Right lobe of liver (tissue), 6 donors: ENCODE measurements around the gene TRABD. TPM values are rescaled to one million over a fixed set of nuclear protein-coding genes. Genes with fewer than 3 reads are reported as not detected.
A peak's percentile ranks its signal among the peaks of the same experiment; 100 is the strongest.

Experiments
- ATAC-seq, 4 donors: fragments of 200-7000 bp; cut with Tn5 transposase; one replicate each; pipeline ENCODE4 v1.9.1; 2020; ENCODE audit warnings: mild to moderate bottlenecking in 4 of 4, moderate library complexity in 4 of 4
- DNase-seq, 3 donors: peaks; one replicate each; pipeline ENCODE4 v3.0.0-alpha.2; 2020
- H3K27ac ChIP-seq, 3 donors: fragments of 200-600 bp; one replicate each; pipeline ENCODE4 v1.8.0; 2022
- H3K27me3 ChIP-seq, 2 donors: fragments of 200-600 bp; one replicate each; pipeline ENCODE4 v1.8.0; 2022
- H3K36me3 ChIP-seq, 4 donors: fragments of 200-600 bp; sonication (generic) in 1 of 4; one replicate each; pipeline versions ENCODE4 v1.5.1 to v1.8.0; 2017 to 2022; ENCODE audit warnings: control low read depth in 1 of 4
- H3K4me1 ChIP-seq, 4 donors: fragments of 200-600 bp; sonication (generic) in 1 of 4; one replicate each; pipeline versions ENCODE4 v1.5.1 to v1.8.0; 2017 to 2022; ENCODE audit warnings: control low read depth in 1 of 4
- H3K4me3 ChIP-seq, 3 donors: fragments of 200-600 bp; one replicate each; pipeline ENCODE4 v1.8.0; 2022
- H3K9me3 ChIP-seq, 4 donors: fragments of 200-600 bp; sonication (generic) in 1 of 4; one replicate each; pipeline versions ENCODE4 v1.5.1 to v1.8.0; 2017 to 2022; ENCODE audit warnings: control low read depth in 1 of 4
- CTCF ChIP-seq, 4 donors: fragments of 200-600 bp in 3 of 4; fragments of 450-650 bp in 1 of 4; IDR thresholded peaks; one replicate each; pipeline versions ENCODE4 v1.5.1 to v1.8.0; 2016 to 2022; ENCODE audit warnings: antibody characterized with exemption in 4 of 4, mild to moderate bottlenecking in 2 of 4
- POLR2A ChIP-seq: fragments of 450-650 bp; IDR thresholded peaks from one replicate; pipeline ENCODE4 v1.6.1; 2017; ENCODE audit warnings: antibody characterized with exemption, mild to moderate bottlenecking
- WGBS: methylation state at CpG from one replicate; pipeline ENCODE4 v1.1.6; 2018; ENCODE audit warnings: low coverage, low lambda C conversion rate; ENCODE audit not compliant: insufficient coverage; ENCODE audit errors: missing lambda C conversion rate; 5-methylcytosine and 5-hydroxymethylcytosine counted together
- intact Hi-C, 2 donors: fragments of 100-400 bp; cut with DNase I; formaldehyde crosslinking; loops; one replicate each; pipeline versions ENCODE4 v1.11.2 to v1.14.1; 2022
- total RNA-seq, 6 experiments: library from RNA; depleted of rRNA in 2 of 6; stranded (reverse); fragments of >200 nt in 2 of 6; fragmentation: NEBNext Ultra II Directional in 3 of 6; extraction: Animal tissue kit (Norgen Biotek cat#: 25700) in 3 of 6; gene quantifications; one replicate each; pipeline versions ENCODE4 v1.1.0 to v1.2.4, GENCODE V29; 2016 to 2023
- donor health status: DM: no; HTN: yes; CAD: no.
- donor health status: DM: no; HTN: no; CAD: no.
- donor health status: DM: no; HTN: no; CAD: no.
- donor health status: DM: no; HTN: yes; CAD: no.
- donor health status: DM: no; HTN: yes; CAD: no.

The TRABD gene
- total RNA-seq, 6 experiments from 2014 or later: 18.9 to 30.2 (median 22.8) TPM

GRCh38 chr22:50210378-50211139, 24.8 kb downstream of the TRABD start:
- no peak overlapping the region for H3K4me3 ChIP-seq
- no peaks in the 10 kb centered on the region for H3K27me3 ChIP-seq
- ATAC-seq (no peak), DNase-seq (peak in 1 of 3 donors; percentile 58)
- H3K36me3 ChIP-seq: peaks cover 6 to 75% (median 35%) of the 10 kb centered on the region in 4 donors
- H3K4me1 ChIP-seq: peaks cover 0 to 28% (median 10%) of the 10 kb centered on the region in 4 donors
- H3K9me3 ChIP-seq: no peaks in the 10 kb centered on the region
- intact Hi-C loops: loop anchor here in 1 of 2 donors (5.0 kb wide), 1 partner anchor 63 kb away; no protein-coding TSS in a partner anchor
- no peak overlapping the region for H3K27ac ChIP-seq
- WGBS: 70% methylated on average over 3 of the region's 32 CpGs
- TF ChIP-seq POLR2A (no peak), CTCF (IDR thresholded peaks at IDR 0.05) (no peak)

GRCh38 chr22:50211147-50211546, 25.4 kb downstream of the TRABD start:
- DNase-seq: peak in 1 of 3 donors; percentile 25
- intact Hi-C loops: loop anchor here in 1 of 2 donors (5.0 kb wide), 1 partner anchor 64 kb away; no protein-coding TSS in a partner anchor
- Histone ChIP-seq H3K9me3 (no peaks in the 10 kb centered on the region), H3K4me1 (peaks cover 0 to 25% (median 8%) of the 10 kb centered on the region in 4 donors), H3K27me3 (no peaks in the 10 kb centered on the region), H3K27ac (no peak overlapping the region), H3K4me3 (no peak overlapping the region), H3K36me3 (peaks cover 6 to 81% (median 38%) of the 10 kb centered on the region in 4 donors)
- no peak for ATAC-seq
- TF ChIP-seq CTCF (IDR thresholded peaks at IDR 0.05): no peak
- TF ChIP-seq POLR2A: no peak
- WGBS: 82% methylated on average over 14 of the region's 14 CpGs

- peak in 1 of 3 donors; percentile 14 for DNase-seq
- H3K36me3 ChIP-seq: peaks cover 12 to 92% (median 43%) of the 10 kb centered on the region in 4 donors
These were observed 27.6 kb downstream of the TRABD start for GRCh38 chr22:50213263-50213662.

More at GRCh38 chr22:50213263-50213662, 27.6 kb downstream of the TRABD start:
- TF ChIP-seq CTCF (IDR thresholded peaks at IDR 0.05) (no peak), POLR2A (no peak)
- no peak for ATAC-seq
- Histone ChIP-seq H3K4me1 (peaks cover 0 to 8% (median 0%) of the 10 kb centered on the region in 4 donors), H3K27ac (no peak overlapping the region), H3K9me3 (no peaks in the 10 kb centered on the region), H3K27me3 (no peaks in the 10 kb centered on the region), H3K4me3 (no peak overlapping the region)
- intact Hi-C loops: loop anchor here in 1 of 2 donors (5.0 kb wide), 1 partner anchor 66 kb away; no protein-coding TSS in a partner anchor
- WGBS: 76% methylated on average over 8 of the region's 9 CpGs
